AG10803 (cell line): ENCODE results near the gene RSPO3.
A peak's percentile ranks its signal among the peaks of the same experiment; 100 is the strongest.
"Not testable (repeated sequence)": the region's sequence is repeated elsewhere in the genome, so short reads cannot be mapped to it uniquely, and the experiment has no call there.

Experiments used
- DNase-seq: peaks from one replicate; pipeline ENCODE4 v3.0.0; 2010; ENCODE audit warnings: low read depth
- H3K4me3 ChIP-seq: 2 replicates; pipeline ENCODE4 v1.5.1; 2011; ENCODE audit warnings: mild to moderate bottlenecking, low read length, control low read depth
- CTCF ChIP-seq: conservative IDR thresholded peaks from 2 replicates; pipeline ENCODE4 v1.5.1; 2011; ENCODE audit warnings: mild to moderate bottlenecking, low read length, control low read depth, inconsistent platforms

RSPO3 gene

DNA sequence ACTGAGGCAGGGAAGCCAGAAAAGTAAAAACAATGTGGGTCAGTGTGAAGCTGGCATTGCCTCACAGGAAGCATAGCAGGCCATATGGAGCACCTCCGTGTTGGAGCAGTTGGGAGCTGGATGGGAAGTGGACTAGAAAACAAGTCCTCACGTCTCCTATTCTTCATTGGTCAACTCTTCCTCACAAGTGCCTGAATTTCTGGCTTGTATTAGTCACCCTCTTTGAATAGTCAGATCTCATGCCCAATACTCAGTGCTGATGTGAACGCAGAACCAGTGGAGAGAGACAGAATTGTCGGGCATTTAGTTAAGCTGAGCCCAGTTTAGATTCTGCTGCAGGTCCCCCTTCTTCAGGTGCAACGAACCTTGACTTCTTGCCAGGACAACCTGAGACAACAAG, 22.3 kb upstream of the RSPO3 start:
- no peak overlapping the region for H3K4me3 ChIP-seq
- DNase-seq, result no peak
- no peak for TF ChIP-seq CTCF

- DNase-seq, H3K4me3 ChIP-seq: not testable (repeated sequence)
Measured at GRCh38 chr6:127097442-127097841, 21.0 kb upstream of the RSPO3 start.

GRCh38 chr6:127100510-127101140, 17.8 kb upstream of the RSPO3 start:
- peak; percentile 52 for DNase-seq
- no peak overlapping the region for H3K4me3 ChIP-seq
- peak; percentile 69 for TF ChIP-seq CTCF

- no peak for TF ChIP-seq CTCF
- peak; percentile 98 for DNase-seq
- H3K4me3 ChIP-seq, result no peak overlapping the region
Measured at GRCh38 chr6:127102299-127102698, 16.2 kb upstream of the RSPO3 start.

GRCh38 chr6:127102859-127103258, 15.6 kb upstream of the RSPO3 start:
- H3K4me3 ChIP-seq, result no peak overlapping the region
- TF ChIP-seq CTCF, result no peak
- no peak for DNase-seq

DNA sequence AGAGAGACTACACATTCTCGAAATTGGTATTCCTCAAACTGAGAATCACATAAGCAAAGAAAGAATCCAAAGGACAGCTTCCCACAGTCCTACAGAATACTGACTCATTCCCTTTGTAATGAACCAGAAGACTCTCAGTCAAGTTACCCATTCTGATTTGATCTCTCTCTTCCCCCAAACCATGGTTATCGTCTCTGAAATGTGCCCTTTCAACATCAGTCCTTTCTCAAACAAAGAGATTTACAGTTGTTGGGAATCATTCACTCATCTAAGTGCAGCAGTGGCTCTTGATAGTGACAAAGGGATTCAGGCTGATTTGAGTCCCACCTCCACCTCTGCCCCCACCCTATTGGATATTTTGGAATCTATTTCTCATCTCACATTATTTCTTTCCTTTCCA, 15.0 kb upstream of the RSPO3 start:
- no peak for TF ChIP-seq CTCF
- DNase-seq, result peak; percentile 35
- no peak overlapping the region for H3K4me3 ChIP-seq

GRCh38 chr6:127107916-127108315, 10.6 kb upstream of the RSPO3 start:
- no peak for TF ChIP-seq CTCF
- no peak overlapping the region for H3K4me3 ChIP-seq
- DNase-seq, result no peak

- no peak for TF ChIP-seq CTCF
- H3K4me3 ChIP-seq, result no peak overlapping the region
- DNase-seq, result no peak
Measured at GRCh38 chr6:127110712-127111111, 7.8 kb upstream of the RSPO3 start.
